A549 (cell line): ENCODE data around the gene MCU.
"Not testable (repeated sequence)": the region's sequence is repeated elsewhere in the genome, so short reads cannot be mapped to it uniquely, and the experiment has no call there.

Experiments
- BHLHE40 ChIP-seq: IDR thresholded peaks from 2 replicates; pipeline ENCODE4 v1.6.1; 2012; ENCODE audit warnings: low read depth, low read length, inconsistent platforms
- EHMT2 ChIP-seq: fragments of 200-600 bp; sonication (generic); IDR thresholded peaks from 2 replicates; pipeline ENCODE4 v1.6.1; 2016; ENCODE audit warnings: antibody characterized with exemption, low read depth, mild to moderate bottlenecking, moderate library complexity
- RNF2 ChIP-seq: fragments of 200-600 bp; sonication (generic); IDR thresholded peaks from 2 replicates; pipeline ENCODE4 v1.6.1; 2016; ENCODE audit warnings: low read depth, mild to moderate bottlenecking, antibody characterized with exemption, moderate library complexity, borderline replicate concordance

DNA sequence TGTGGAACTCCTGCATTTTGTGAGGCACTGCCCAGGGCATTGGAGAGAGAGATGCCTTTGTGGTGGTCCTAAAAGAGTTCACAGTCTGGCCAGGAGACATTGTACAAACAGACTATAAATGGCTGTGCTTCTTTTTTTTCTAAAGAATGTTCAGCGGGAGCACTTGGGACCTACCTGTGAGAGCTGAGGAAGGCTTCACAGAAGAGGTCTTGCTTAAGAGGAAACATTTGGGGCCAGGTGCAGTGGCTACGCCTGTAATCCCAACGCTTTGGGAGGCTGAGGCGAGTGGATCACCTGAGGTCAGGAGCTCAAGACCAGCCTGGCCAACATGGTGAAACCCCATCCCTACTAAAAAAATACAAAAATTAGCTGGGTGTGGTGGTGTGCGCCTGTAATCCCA, 10.5 kb downstream of the MCU start:
- TF ChIP-seq BHLHE40, RNF2, EHMT2: not testable (repeated sequence)
